Fibroblast of mammary gland (primary cell): ENCODE measurements around the gene NAGPA.
"Not testable (repeated sequence)": the region's sequence is repeated elsewhere in the genome, so short reads cannot be mapped to it uniquely, and the experiment has no call there.

Experiments used
- DNase-seq: peaks from one replicate; pipeline ENCODE4 v3.0.0-alpha.2; 2010; ENCODE audit warnings: low read depth
- H3K4me3 ChIP-seq: 2 replicates; pipeline ENCODE4 v1.5.1; 2011; ENCODE audit warnings: low read depth, mild to moderate bottlenecking, low read length, moderate library complexity; ENCODE audit not compliant: control insufficient read depth
- CTCF ChIP-seq: conservative IDR thresholded peaks from 2 replicates; pipeline ENCODE4 v1.5.1; 2011; ENCODE audit warnings: low read depth, low read length, inconsistent platforms; ENCODE audit not compliant: control insufficient read depth, insufficient read depth

Gene NAGPA

GRCh38 chr16:5045499-5046115 lies 11.9 kb upstream of the NAGPA start:
- no peak for TF ChIP-seq CTCF
- H3K4me3 ChIP-seq = no peak overlapping the region
- DNase-seq = no peak

GRCh38 chr16:5044581-5044980 lies 10.8 kb upstream of the NAGPA start:
- H3K4me3 ChIP-seq, DNase-seq: not testable (repeated sequence)

- DNase-seq = no peak
- no peak for TF ChIP-seq CTCF
- H3K4me3 ChIP-seq = no peak overlapping the region
These were observed 10.3 kb upstream of the NAGPA start for GRCh38 chr16:5044011-5044540.

GRCh38 chr16:5042574-5043171 lies 8.9 kb upstream of the NAGPA start:
- TF ChIP-seq CTCF = no peak

GRCh38 chr16:5041600-5042133 lies 7.9 kb upstream of the NAGPA start:
- DNase-seq = peak; percentile 65
- H3K4me3 ChIP-seq = no peak overlapping the region
- no peak for TF ChIP-seq CTCF

More at GRCh38 chr16:5042574-5043171, 8.9 kb upstream of the NAGPA start:
- peak; percentile 49 for DNase-seq
- no peak overlapping the region for H3K4me3 ChIP-seq

- no peak for DNase-seq
- H3K4me3 ChIP-seq = no peak overlapping the region
- no peak for TF ChIP-seq CTCF
These were observed 6.7 kb upstream of the NAGPA start for GRCh38 chr16:5040451-5040850.
